Vagina (tissue), 1 donor: ENCODE data around the gene TUNAR. TPM values are rescaled to one million over a fixed set of nuclear protein-coding genes. Genes with fewer than 3 reads are reported as not detected.

Experiments used
- total RNA-seq: library from RNA; depleted of rRNA; stranded (reverse); fragments of >200 nt; gene quantifications from one replicate; pipeline ENCODE4 v1.2.3, GENCODE V29; 2016

The TUNAR gene
- total RNA-seq, 1 donor from 2014 or later = not detected

Other genes with a start within 250 kb of the TUNAR start
- gene TCL1B, start 190.4 kb upstream of the TUNAR start, total RNA-seq = not detected
- gene TCL1A, start 162.7 kb upstream of the TUNAR start, total RNA-seq = not detected
- gene C14orf132, start 162.5 kb downstream of the TUNAR start, total RNA-seq = 12.0 TPM